Transverse colon (tissue), 3 donors: ENCODE measurements around the gene ERICH6B.

Source experiments
- EP300 ChIP-seq: sonication (generic); formaldehyde crosslinking; IDR thresholded peaks from one replicate; pipeline ENCODE4 v1.6.1; 2017; ENCODE audit warnings: antibody characterized with exemption, low read depth
- POLR2A ChIP-seq: fragments of 450-650 bp; IDR thresholded peaks from one replicate; pipeline ENCODE4 v1.6.1; 2016; ENCODE audit warnings: antibody characterized with exemption, mild to moderate bottlenecking, moderate library complexity
- TF ChIP-seq, protein P1 (sequence below), 5 experiments: fragments of 200-600 bp in 3 of 5; fragments of 450-650 bp in 2 of 5; sonication (generic) in 3 of 5; IDR thresholded peaks; 1 replicate in 2 of 5; 2 replicates in 3 of 5; pipeline ENCODE4 v1.5.1; 2016 to 2017; ENCODE audit warnings: antibody characterized with exemption in 5 of 5, inconsistent platforms in 3 of 5, mild to moderate bottlenecking in 2 of 5, moderate library complexity in 1 of 5

DNA sequence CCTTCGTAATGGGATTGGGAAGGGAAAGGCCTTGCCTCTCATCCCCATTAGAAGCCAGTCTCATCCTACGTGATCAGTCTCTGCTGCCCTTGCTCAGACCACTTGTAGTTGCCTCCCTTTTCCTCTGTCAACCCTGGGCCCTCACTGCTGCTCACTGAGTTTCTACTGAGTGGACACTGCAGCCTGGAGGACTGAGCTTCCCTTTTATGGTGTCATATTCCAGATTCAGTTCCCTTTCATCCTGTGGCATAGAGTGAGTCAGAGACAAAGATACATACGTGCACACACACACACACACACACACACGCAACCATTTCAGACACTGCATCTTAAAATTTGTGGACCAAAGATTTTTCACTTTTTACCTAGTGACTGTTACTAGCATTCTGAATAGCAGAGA, 94.2 kb downstream of the ERICH6B start:
- TF ChIP-seq, protein P1, sequence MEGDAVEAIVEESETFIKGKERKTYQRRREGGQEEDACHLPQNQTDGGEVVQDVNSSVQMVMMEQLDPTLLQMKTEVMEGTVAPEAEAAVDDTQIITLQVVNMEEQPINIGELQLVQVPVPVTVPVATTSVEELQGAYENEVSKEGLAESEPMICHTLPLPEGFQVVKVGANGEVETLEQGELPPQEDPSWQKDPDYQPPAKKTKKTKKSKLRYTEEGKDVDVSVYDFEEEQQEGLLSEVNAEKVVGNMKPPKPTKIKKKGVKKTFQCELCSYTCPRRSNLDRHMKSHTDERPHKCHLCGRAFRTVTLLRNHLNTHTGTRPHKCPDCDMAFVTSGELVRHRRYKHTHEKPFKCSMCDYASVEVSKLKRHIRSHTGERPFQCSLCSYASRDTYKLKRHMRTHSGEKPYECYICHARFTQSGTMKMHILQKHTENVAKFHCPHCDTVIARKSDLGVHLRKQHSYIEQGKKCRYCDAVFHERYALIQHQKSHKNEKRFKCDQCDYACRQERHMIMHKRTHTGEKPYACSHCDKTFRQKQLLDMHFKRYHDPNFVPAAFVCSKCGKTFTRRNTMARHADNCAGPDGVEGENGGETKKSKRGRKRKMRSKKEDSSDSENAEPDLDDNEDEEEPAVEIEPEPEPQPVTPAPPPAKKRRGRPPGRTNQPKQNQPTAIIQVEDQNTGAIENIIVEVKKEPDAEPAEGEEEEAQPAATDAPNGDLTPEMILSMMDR (IDR thresholded peaks at IDR 0.05) = no peak
- TF ChIP-seq EP300 = no peak
- TF ChIP-seq POLR2A = no peak
